T-cell (primary cell): ENCODE results near the gene CRTAC1. TPM values are rescaled to one million over a fixed set of nuclear protein-coding genes. Genes with fewer than 3 reads are reported as not detected.
A peak's percentile ranks its signal among the peaks of the same experiment; 100 is the strongest.

Source experiments
- ATAC-seq, 4 experiments: fragments of 200-7000 bp in 3 of 4; fragments of 150-1000 bp in 1 of 4; cut with Tn5 transposase; replicated peaks in 1 of 4; 1 replicate in 3 of 4; 2 replicates in 1 of 4; pipeline ENCODE4 v1.10.0; 2021; ENCODE audit warnings: moderate library complexity in 3 of 4, mild to moderate bottlenecking in 2 of 4, moderate number of reproducible peaks in 1 of 4
- CTCF ChIA-PET, 2 donors: fragments of 300-600 bp; sonication (Branson Sonifier 250); formaldehyde crosslinking; loops; one replicate each; lab custom pipeline; 2022; ENCODE audit warnings: antibody characterized with exemption in 2 of 2; lab: Charles Lee
- POLR2A ChIA-PET, 2 donors: fragments of 300-600 bp; sonication (Branson Sonifier 250); formaldehyde crosslinking; loops; one replicate each; lab custom pipeline; 2022; ENCODE audit warnings: antibody characterized with exemption in 2 of 2; lab: Charles Lee
- DNase-seq, 35 experiments: peaks; one replicate each; pipeline versions ENCODE4 v3.0.0 to v3.0.0-alpha.2; 2013 to 2023
- H3K27ac ChIP-seq: one replicate; pipeline ENCODE4 v1.5.1; 2013; ENCODE audit warnings: low read length
- H3K27me3 ChIP-seq, 2 experiments: replicated peaks in 1 of 2; 1 replicate in 1 of 2; 2 replicates in 1 of 2; pipeline versions ENCODE4 v1.6.1 to v1.7.0; 2013; ENCODE audit warnings: low read length in 1 of 2, mixed read lengths in 1 of 2; ENCODE audit not compliant: control insufficient read depth in 2 of 2, insufficient read depth in 2 of 2; ENCODE audit errors: extremely low read depth in 1 of 2
- H3K36me3 ChIP-seq, 2 donors: 1 replicate in 1 of 2; 2 replicates in 1 of 2; pipeline versions ENCODE4 v1.6.1 to v1.7.0; 2013; ENCODE audit warnings: low read length in 1 of 2; ENCODE audit not compliant: control insufficient read depth in 2 of 2, insufficient read depth in 1 of 2; ENCODE audit errors: extremely low read depth in 1 of 2
- H3K4me1 ChIP-seq, 2 experiments: 1 replicate in 1 of 2; 2 replicates in 1 of 2; pipeline versions ENCODE4 v1.6.1 to v1.7.0; 2013; ENCODE audit warnings: low read length in 2 of 2, mixed read lengths in 1 of 2; ENCODE audit not compliant: insufficient read depth in 2 of 2, control insufficient read depth in 1 of 2; ENCODE audit errors: extremely low read depth in 1 of 2
- H3K4me3 ChIP-seq, 2 donors: 1 replicate in 1 of 2; 2 replicates in 1 of 2; pipeline versions ENCODE4 v1.5.1 to v1.7.0; 2013; ENCODE audit warnings: mild to moderate bottlenecking in 2 of 2, low read length in 1 of 2, moderate library complexity in 1 of 2; ENCODE audit not compliant: control insufficient read depth in 1 of 2; ENCODE audit errors: extremely low read depth in 1 of 2
- H3K9me3 ChIP-seq: 2 replicates; pipeline ENCODE4 v1.7.0; 2013
- H3K27ac Mint-ChIP-seq, 2 donors: one replicate each; pipeline ENCODE4 v1.8.0; 2020 to 2021; ENCODE audit warnings: mild to moderate bottlenecking in 2 of 2, mixed read lengths in 2 of 2
- H3K27me3 Mint-ChIP-seq, 2 donors: one replicate each; pipeline ENCODE4 v1.8.0; 2021 to 2022; ENCODE audit warnings: mixed read lengths in 2 of 2
- H3K36me3 Mint-ChIP-seq: one replicate; pipeline ENCODE4 v1.8.0; 2021; ENCODE audit warnings: mixed read lengths
- H3K4me1 Mint-ChIP-seq, 3 donors: one replicate each; pipeline ENCODE4 v1.8.0; 2020 to 2022; ENCODE audit warnings: mixed read lengths in 3 of 3, mild to moderate bottlenecking in 1 of 3
- H3K4me3 Mint-ChIP-seq, 3 donors: one replicate each; pipeline ENCODE4 v1.8.0; 2020 to 2022; ENCODE audit warnings: mild to moderate bottlenecking in 3 of 3, mixed read lengths in 3 of 3, moderate library complexity in 3 of 3
- H3K9me3 Mint-ChIP-seq, 3 donors: one replicate each; pipeline ENCODE4 v1.8.0; 2020 to 2022; ENCODE audit warnings: mixed read lengths in 3 of 3
- WGBS: methylation state at CpG from one replicate; pipeline ENCODE4 v1.1.5; 2013; ENCODE audit warnings: missing lambda C conversion rate; ENCODE audit not compliant: insufficient coverage; 5-methylcytosine and 5-hydroxymethylcytosine counted together
- total RNA-seq, 35 experiments: library from RNA in 6 of 35; stranded (reverse) in 6 of 35; fragments of 120-200 nt in 1 of 35; gene quantifications; one replicate each; pipeline versions ENCODE4 v1.2.1 to v1.2.4 and lab custom pipeline; 2013 to 2026

CRTAC1 gene
- total RNA-seq, 5 donors from 2014 or later (not counting 1 experiment from before 2014, with no cell fraction given): 0.20 to 0.22 TPM; not detected in 3

GRCh38 chr10:97830064-97830463 is 200.4 kb downstream of the CRTAC1 start:
- ATAC-seq (no peak), DNase-seq (no peak)
- no peaks in the 10 kb centered on the region for H3K27me3 Mint-ChIP-seq
- Histone ChIP-seq H3K4me3 (no peak overlapping the region), H3K4me1 (peaks cover 4 to 25% of the 10 kb centered on the region in 2 experiments), H3K36me3 (no peaks in the 10 kb centered on the region), H3K27ac (no peak overlapping the region), H3K9me3 (no peaks in the 10 kb centered on the region), H3K27me3 (no peaks in the 10 kb centered on the region)
- ChIA-PET CTCF (interaction anchor here in 1 of 2 donors (1.4 kb wide), 1 partner anchor 38 kb away, joined by 5 read pairs; no protein-coding TSS in a partner anchor), POLR2A (interaction anchor here in 1 of 2 donors (0.7 kb wide), 1 partner anchor 116 kb away, joined by 3 read pairs; no protein-coding TSS in a partner anchor)
- H3K36me3 Mint-ChIP-seq: no peaks in the 10 kb centered on the region
- H3K27ac Mint-ChIP-seq: peak overlapping the region in 1 of 2 donors; percentile 29
- H3K9me3 Mint-ChIP-seq: no peaks in the 10 kb centered on the region
- no peak overlapping the region for H3K4me3 Mint-ChIP-seq
- peaks cover 21 to 42% (median 34%) of the 10 kb centered on the region in 3 donors for H3K4me1 Mint-ChIP-seq
- WGBS: 24% methylated on average over 2 of the region's 3 CpGs

DNA sequence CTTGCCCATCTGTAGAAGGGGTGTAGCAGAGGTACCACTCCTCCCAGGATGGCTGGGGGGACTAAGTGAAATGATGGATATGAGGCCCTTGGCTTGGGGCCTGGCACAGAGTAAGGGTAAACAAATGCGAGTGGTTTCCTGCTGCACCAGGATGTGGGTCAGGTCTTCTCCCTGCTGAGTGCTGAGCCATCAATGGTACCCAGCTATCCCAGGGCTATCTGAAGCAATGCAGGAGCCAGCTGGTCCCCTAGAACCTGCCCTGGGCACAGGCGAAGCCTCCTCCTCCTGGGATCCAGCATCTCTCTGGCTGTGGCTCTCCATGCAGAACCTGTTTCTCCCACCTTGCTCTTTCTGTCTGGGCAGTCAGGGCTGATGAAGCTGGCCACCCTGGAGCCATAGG is 201.7 kb downstream of the CRTAC1 start:
- no peaks in the 10 kb centered on the region for H3K9me3 ChIP-seq
- CTCF ChIA-PET: no interaction called here
- peaks cover 0 to 4% of the 10 kb centered on the region in 2 experiments for H3K27me3 ChIP-seq
- peaks cover 4 to 25% of the 10 kb centered on the region in 2 experiments for H3K4me1 ChIP-seq
- peak in 5 of 35 experiments; percentile 4 to 30 (median 12) for DNase-seq
- H3K4me3 Mint-ChIP-seq: peak overlapping the region in 1 of 3 donors; percentile 39
- WGBS: 40% methylated on average over 2 of the region's 2 CpGs
- H3K27ac ChIP-seq: no peak overlapping the region
- no peaks in the 10 kb centered on the region for H3K27me3 Mint-ChIP-seq
- POLR2A ChIA-PET: no interaction called here
- H3K36me3 Mint-ChIP-seq: no peaks in the 10 kb centered on the region
- H3K9me3 Mint-ChIP-seq: no peaks in the 10 kb centered on the region
- H3K27ac Mint-ChIP-seq: peak overlapping the region; percentile 80 to 87
- H3K4me1 Mint-ChIP-seq: peaks cover 21 to 42% (median 34%) of the 10 kb centered on the region in 3 donors
- H3K4me3 ChIP-seq: no peak overlapping the region
- H3K36me3 ChIP-seq: no peaks in the 10 kb centered on the region
- peak; percentile 68 to 94 (median 91) for ATAC-seq

GRCh38 chr10:97827702-97828291 is 202.6 kb downstream of the CRTAC1 start:
- H3K9me3 ChIP-seq: no peaks in the 10 kb centered on the region
- H3K4me3 Mint-ChIP-seq: no peak overlapping the region
- peaks cover 4 to 25% of the 10 kb centered on the region in 2 experiments for H3K4me1 ChIP-seq
- no peaks in the 10 kb centered on the region for H3K9me3 Mint-ChIP-seq
- H3K4me1 Mint-ChIP-seq: peaks cover 21 to 42% (median 34%) of the 10 kb centered on the region in 3 donors
- peaks cover 0 to 8% of the 10 kb centered on the region in 2 experiments for H3K27me3 ChIP-seq
- no peaks in the 10 kb centered on the region for H3K36me3 ChIP-seq
- H3K36me3 Mint-ChIP-seq: no peaks in the 10 kb centered on the region
- H3K27ac Mint-ChIP-seq: peak overlapping the region in 1 of 2 donors; percentile 80
- no peak overlapping the region for H3K4me3 ChIP-seq
- H3K27me3 Mint-ChIP-seq: no peaks in the 10 kb centered on the region
- H3K27ac ChIP-seq: no peak overlapping the region
- ChIA-PET CTCF (no interaction called here), POLR2A (interaction anchor here in 1 of 2 donors (0.6 kb wide), 1 partner anchor 76 kb away, joined by 13 read pairs; no protein-coding TSS in a partner anchor)
- WGBS: 77% methylated on average over 10 of the region's 10 CpGs
- no peak for ATAC-seq
- DNase-seq: no peak

DNA sequence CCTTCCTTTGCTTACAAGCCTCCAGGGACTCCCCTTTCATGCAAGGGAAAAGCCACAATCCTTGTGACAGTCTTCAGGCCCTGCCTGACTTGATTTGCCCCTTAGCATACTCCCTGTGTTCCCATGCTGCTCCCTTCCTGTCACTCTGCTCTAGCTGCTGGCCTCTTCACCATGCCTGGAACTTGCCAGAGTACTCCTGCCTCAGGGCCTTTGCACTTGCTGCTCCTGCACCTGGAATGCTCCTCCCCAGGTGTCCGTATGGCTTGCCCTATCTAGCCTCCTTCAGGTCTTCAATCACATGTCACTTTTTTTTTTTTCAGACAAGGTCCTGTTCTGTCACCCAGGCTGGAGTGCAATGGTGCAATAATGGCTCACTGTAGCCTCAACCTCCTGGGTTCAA is 203.5 kb downstream of the CRTAC1 start:
- ChIA-PET POLR2A (no interaction called here), CTCF (no interaction called here)
- Histone ChIP-seq H3K4me1 (peaks cover 4 to 25% of the 10 kb centered on the region in 2 experiments), H3K27me3 (peaks cover 0 to 16% of the 10 kb centered on the region in 2 experiments), H3K4me3 (no peak overlapping the region), H3K36me3 (no peaks in the 10 kb centered on the region), H3K9me3 (no peaks in the 10 kb centered on the region), H3K27ac (no peak overlapping the region)
- Mint-ChIP-seq H3K27ac (no peak overlapping the region), H3K9me3 (no peaks in the 10 kb centered on the region), H3K4me1 (peaks cover 21 to 42% (median 34%) of the 10 kb centered on the region in 3 donors), H3K36me3 (no peaks in the 10 kb centered on the region), H3K27me3 (no peaks in the 10 kb centered on the region), H3K4me3 (no peak overlapping the region)
- ATAC-seq (no peak), DNase-seq (no peak)
- 100% methylated on average over 1 of the region's 1 CpG for WGBS

DNA sequence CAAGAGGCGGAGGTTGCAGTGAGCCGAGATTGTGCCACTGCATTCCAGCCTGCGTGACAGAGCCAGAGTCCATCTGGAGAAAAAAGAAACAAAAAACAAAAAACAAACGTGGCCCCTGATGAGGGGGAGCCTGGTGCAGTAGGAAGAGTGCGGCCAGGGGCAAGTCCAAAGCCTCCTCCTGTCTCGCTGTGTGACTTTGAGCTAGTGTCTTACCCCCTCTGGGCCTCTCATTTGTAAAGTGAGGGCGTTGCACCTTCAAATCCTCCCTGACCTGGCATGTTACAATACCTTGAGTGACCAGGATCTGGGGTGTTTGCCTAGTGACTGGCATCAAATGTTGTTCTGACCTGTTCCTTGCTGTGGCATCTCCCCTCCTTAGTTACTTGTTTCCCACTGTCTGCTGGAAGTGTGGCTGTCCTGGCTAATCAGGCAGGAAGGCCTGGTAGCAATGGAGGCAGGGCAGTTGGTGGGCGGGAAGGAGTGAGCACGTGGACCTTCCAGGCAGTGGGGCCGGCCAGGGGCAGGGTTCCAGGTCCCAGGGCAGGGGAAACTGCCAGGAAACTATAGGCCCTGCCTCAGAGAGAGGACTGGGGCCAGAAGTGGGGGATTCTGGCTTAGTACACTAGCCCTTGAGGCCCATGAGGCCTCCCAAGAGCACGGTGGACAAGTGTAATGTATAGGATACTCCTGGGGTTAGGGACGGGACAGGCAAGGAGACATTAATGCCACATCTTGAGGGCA is 205.2 kb downstream of the CRTAC1 start:
- Histone ChIP-seq H3K9me3 (no peaks in the 10 kb centered on the region), H3K4me3 (no peak overlapping the region), H3K27me3 (peaks cover 0 to 22% of the 10 kb centered on the region in 2 experiments), H3K27ac (no peak overlapping the region), H3K36me3 (no peaks in the 10 kb centered on the region), H3K4me1 (peaks cover 4 to 23% of the 10 kb centered on the region in 2 experiments)
- H3K9me3 Mint-ChIP-seq: no peaks in the 10 kb centered on the region
- no peaks in the 10 kb centered on the region for H3K36me3 Mint-ChIP-seq
- CTCF ChIA-PET: no interaction called here
- DNase-seq (no peak), ATAC-seq (no peak)
- H3K27me3 Mint-ChIP-seq: no peaks in the 10 kb centered on the region
- POLR2A ChIA-PET: no interaction called here
- no peak overlapping the region for H3K4me3 Mint-ChIP-seq
- 80% methylated on average over 10 of the region's 12 CpGs for WGBS
- H3K4me1 Mint-ChIP-seq: peaks cover 20 to 37% (median 26%) of the 10 kb centered on the region in 3 donors
- no peak overlapping the region for H3K27ac Mint-ChIP-seq

DNA sequence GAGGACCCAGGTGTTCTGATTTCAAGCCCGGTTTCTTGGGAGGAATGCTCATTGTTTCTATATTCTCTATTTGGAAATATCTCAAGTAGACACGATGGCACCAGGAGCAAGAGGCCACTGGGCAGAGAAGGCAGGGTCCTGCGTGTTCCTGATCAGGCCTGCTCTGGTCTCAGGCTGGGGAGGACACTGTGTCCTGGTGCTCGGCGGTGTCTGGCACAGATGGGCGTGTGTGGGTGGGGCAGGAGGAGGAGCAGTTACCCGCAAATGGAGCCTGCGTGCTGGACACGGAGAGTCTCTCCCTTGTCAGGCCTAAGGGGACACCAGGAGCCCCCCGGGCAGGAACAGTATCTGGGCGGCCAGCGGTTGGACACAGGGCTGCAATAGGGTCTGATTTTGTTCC is 206.7 kb downstream of the CRTAC1 start:
- POLR2A ChIA-PET: no interaction called here
- Mint-ChIP-seq H3K4me1 (peaks cover 7 to 22% (median 13%) of the 10 kb centered on the region in 3 donors), H3K27me3 (no peaks in the 10 kb centered on the region), H3K36me3 (no peaks in the 10 kb centered on the region), H3K9me3 (no peaks in the 10 kb centered on the region), H3K4me3 (no peak overlapping the region), H3K27ac (no peak overlapping the region)
- H3K36me3 ChIP-seq: no peaks in the 10 kb centered on the region
- peaks cover 0 to 22% of the 10 kb centered on the region in 2 experiments for H3K27me3 ChIP-seq
- no peak for ATAC-seq
- H3K4me3 ChIP-seq: no peak overlapping the region
- no peak for DNase-seq
- peaks cover under 1 to 10% of the 10 kb centered on the region in 2 experiments for H3K4me1 ChIP-seq
- CTCF ChIA-PET: no interaction called here
- no peak overlapping the region for H3K27ac ChIP-seq
- no peaks in the 10 kb centered on the region for H3K9me3 ChIP-seq
- 80% methylated on average over 11 of the region's 12 CpGs for WGBS
